Loucy (cell line): Measurements from ENCODE around the gene LRRC37B.
"Not testable (repeated sequence)": the region's sequence is repeated elsewhere in the genome, so short reads cannot be mapped to it uniquely, and the experiment has no call there.

Experiments used
- H2AFZ ChIP-seq: fragments of 200-600 bp; sonication (generic); 2 replicates; pipeline ENCODE4 v1.6.0; 2016; ENCODE audit warnings: antibody characterized with exemption, mild to moderate bottlenecking, low read length, moderate library complexity
- H3F3A ChIP-seq: fragments of 200-600 bp; 2 replicates; pipeline ENCODE4 v1.6.0; 2016; ENCODE audit warnings: antibody characterized with exemption, low read depth, mild to moderate bottlenecking
- H3K27me3 ChIP-seq: fragments of 200-600 bp; sonication (generic); 2 replicates; pipeline ENCODE4 v1.6.1; 2014; ENCODE audit warnings: low read length, mild to moderate bottlenecking; ENCODE audit not compliant: insufficient read depth, poor library complexity, severe bottlenecking
- H3K36me3 ChIP-seq: fragments of 200-600 bp; sonication (generic); 2 replicates; pipeline ENCODE4 v1.6.1; 2016; ENCODE audit warnings: low read length; ENCODE audit not compliant: insufficient read depth
- H3K4me1 ChIP-seq: fragments of 200-600 bp; sonication (generic); 2 replicates; pipeline ENCODE4 v1.5.1; 2014; ENCODE audit warnings: low read length, mild to moderate bottlenecking; ENCODE audit not compliant: insufficient read depth, poor library complexity, severe bottlenecking
- H3K4me2 ChIP-seq: fragments of 200-600 bp; sonication (generic); 2 replicates; pipeline ENCODE4 v1.6.0; 2014; ENCODE audit warnings: antibody characterized with exemption, low read length, low read depth, mild to moderate bottlenecking; ENCODE audit not compliant: poor library complexity, severe bottlenecking
- H3K4me3 ChIP-seq: fragments of 200-600 bp; sonication (generic); 2 replicates; pipeline ENCODE4 v1.5.1; 2014; ENCODE audit warnings: low read length, mild to moderate bottlenecking, mixed read lengths; ENCODE audit not compliant: poor library complexity, severe bottlenecking
- H3K79me2 ChIP-seq: fragments of 200-600 bp; sonication (generic); 2 replicates; pipeline ENCODE4 v1.6.1; 2014; ENCODE audit warnings: low read length; ENCODE audit not compliant: insufficient read depth
- H3K9ac ChIP-seq: fragments of 200-600 bp; sonication (generic); 2 replicates; pipeline ENCODE4 v1.6.0; 2014; ENCODE audit warnings: mild to moderate bottlenecking, low read depth, low read length, moderate library complexity; ENCODE audit not compliant: poor library complexity, severe bottlenecking
- H3K9me2 ChIP-seq: fragments of 200-600 bp; sonication (generic); replicated peaks from 2 replicates; pipeline ENCODE4 v1.6.1; 2016; ENCODE audit warnings: low read depth, low read length, mixed read lengths
- H3K9me3 ChIP-seq: fragments of 200-600 bp; sonication (generic); 2 replicates; pipeline ENCODE4 v1.6.1; 2014; ENCODE audit warnings: mild to moderate bottlenecking, antibody characterized with exemption, low read length, low read depth; ENCODE audit not compliant: insufficient read depth
- H4K20me1 ChIP-seq: fragments of 200-600 bp; sonication (generic); 2 replicates; pipeline ENCODE4 v1.6.0; 2014; ENCODE audit warnings: antibody characterized with exemption, low read length, mild to moderate bottlenecking; ENCODE audit not compliant: insufficient read depth, poor library complexity, severe bottlenecking

LRRC37B gene

DNA sequence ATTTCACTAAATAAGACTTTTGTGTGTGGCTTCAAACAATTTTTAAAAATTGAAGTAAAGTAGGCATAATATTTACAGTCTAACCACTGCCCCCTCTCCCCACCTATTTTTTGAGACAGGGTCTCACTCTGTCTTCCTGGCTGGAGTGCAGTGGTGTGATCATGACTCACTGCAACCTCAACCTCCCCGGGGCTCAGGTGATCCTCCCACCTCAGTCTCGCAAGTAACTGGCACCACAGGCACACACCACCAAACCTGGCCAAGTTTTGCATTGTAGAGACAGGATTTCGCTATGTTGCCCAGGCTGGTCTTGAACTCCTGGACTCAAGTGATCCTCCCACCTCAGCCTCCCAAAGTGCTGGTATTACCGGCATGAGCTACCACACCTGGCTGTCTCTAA is 47.8 kb downstream of the LRRC37B start:
- not testable (repeated sequence) for H3K79me2 ChIP-seq, H4K20me1 ChIP-seq, H3K36me3 ChIP-seq, H3F3A ChIP-seq, H3K4me3 ChIP-seq, H3K9ac ChIP-seq, H3K27me3 ChIP-seq, H3K9me3 ChIP-seq, H3K9me2 ChIP-seq, H2AFZ ChIP-seq, H3K4me2 ChIP-seq, H3K4me1 ChIP-seq

DNA sequence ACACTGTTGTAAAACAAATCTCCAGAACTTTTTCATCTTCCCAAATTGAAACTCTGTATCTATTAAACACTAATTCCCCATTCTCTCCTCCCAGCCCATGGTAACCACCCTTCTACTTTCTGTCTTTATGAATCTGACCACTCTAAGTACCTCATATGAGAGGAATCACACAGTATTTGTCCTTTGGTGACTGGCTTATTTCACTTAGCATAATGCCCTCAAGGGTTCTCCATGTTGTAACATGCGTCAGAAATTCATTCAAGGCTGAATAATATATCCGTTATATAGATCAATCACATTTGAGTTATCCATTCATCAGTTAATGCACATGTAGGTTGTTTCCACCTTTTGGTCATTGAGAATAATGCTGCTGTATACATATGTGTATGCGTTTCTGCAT is 48.2 kb downstream of the LRRC37B start:
- H4K20me1 ChIP-seq, H3K79me2 ChIP-seq, H3K27me3 ChIP-seq, H3K9me2 ChIP-seq, H3K36me3 ChIP-seq, H3K4me2 ChIP-seq, H3K4me1 ChIP-seq, H2AFZ ChIP-seq, H3K9me3 ChIP-seq, H3K4me3 ChIP-seq, H3F3A ChIP-seq, H3K9ac ChIP-seq: not testable (repeated sequence)

DNA sequence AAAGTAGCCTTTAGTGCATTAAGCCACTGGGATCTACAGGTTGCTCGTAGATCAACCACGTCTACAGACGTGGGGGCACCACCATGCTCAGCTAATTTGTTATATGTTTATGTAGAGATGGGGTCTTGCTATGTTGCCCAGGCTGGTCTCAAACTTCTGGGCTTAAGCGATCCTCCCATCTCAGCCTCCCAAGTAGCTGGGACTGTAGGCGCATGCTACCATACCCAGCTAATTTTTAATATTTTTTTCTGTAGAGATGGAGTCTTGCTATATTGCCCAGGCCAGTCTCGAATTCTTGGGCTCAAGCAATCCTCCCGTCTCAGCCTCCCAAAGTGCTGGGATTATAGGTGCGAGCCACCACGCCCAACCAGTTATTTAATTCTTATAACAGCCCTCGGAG is 49.3 kb downstream of the LRRC37B start:
- not testable (repeated sequence) for H3K4me2 ChIP-seq, H3K9ac ChIP-seq, H3K9me2 ChIP-seq, H3K79me2 ChIP-seq, H3K36me3 ChIP-seq, H3K4me1 ChIP-seq, H3F3A ChIP-seq, H3K27me3 ChIP-seq, H4K20me1 ChIP-seq, H3K9me3 ChIP-seq, H3K4me3 ChIP-seq, H2AFZ ChIP-seq

DNA sequence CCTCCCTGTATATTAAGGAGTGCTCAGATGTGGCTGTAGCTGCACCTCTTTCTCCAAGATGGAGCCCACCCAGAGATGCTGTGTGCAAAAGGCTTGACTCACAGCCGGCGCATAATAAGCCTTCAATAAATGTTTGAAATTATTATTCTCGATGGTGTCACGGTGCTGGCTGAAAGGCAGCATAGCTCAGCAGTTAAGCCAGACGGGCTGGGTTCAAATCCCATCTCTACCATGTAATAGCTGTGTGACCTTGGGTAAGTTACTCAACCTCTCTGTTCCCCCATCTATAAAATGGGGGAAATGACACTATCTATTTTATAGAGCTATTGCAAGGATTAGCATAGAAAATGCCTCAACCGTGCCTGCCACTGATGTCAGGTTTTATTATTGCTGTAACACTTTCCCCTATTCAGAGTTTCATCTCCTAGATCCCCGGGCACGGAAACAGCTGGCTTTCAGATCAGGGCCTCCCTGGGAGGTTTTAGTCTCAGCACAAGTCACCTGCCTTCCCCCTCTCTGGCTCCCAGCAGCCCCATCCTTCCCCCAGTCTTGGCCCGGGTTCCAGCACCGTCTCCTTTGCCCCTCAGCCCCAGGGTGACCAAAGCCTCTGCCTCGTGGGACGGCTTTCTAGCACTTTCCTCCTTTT is 50.4 kb downstream of the LRRC37B start:
- H3K9ac ChIP-seq, H3K9me2 ChIP-seq, H3K4me3 ChIP-seq, H4K20me1 ChIP-seq, H3K4me1 ChIP-seq, H3K4me2 ChIP-seq, H3F3A ChIP-seq, H3K9me3 ChIP-seq, H3K79me2 ChIP-seq, H3K27me3 ChIP-seq, H3K36me3 ChIP-seq, H2AFZ ChIP-seq: not testable (repeated sequence)

DNA sequence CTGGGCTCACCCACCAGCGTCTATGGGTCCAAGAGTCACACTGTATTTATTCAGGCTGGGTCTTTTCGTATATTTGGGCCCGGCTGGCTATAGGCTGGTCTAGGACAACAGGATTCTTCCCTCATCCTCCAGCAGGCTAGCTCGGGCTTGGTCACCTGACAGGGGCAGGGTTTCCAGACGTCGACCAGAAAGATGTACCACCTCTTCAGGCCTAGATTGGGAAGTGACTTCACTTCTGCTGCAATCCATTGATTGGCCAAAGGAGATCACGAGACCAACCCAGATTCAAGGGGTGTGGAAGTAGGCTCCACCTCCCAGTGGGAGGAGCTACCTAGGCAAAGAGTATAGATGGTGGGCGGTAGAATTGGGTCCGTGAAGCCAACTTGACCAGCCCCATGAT is 53.5 kb downstream of the LRRC37B start:
- H3K9ac ChIP-seq, H3K4me3 ChIP-seq, H3K27me3 ChIP-seq, H3K36me3 ChIP-seq, H2AFZ ChIP-seq, H3K4me2 ChIP-seq, H3K79me2 ChIP-seq, H3K9me2 ChIP-seq, H4K20me1 ChIP-seq, H3K9me3 ChIP-seq, H3F3A ChIP-seq, H3K4me1 ChIP-seq: not testable (repeated sequence)

DNA sequence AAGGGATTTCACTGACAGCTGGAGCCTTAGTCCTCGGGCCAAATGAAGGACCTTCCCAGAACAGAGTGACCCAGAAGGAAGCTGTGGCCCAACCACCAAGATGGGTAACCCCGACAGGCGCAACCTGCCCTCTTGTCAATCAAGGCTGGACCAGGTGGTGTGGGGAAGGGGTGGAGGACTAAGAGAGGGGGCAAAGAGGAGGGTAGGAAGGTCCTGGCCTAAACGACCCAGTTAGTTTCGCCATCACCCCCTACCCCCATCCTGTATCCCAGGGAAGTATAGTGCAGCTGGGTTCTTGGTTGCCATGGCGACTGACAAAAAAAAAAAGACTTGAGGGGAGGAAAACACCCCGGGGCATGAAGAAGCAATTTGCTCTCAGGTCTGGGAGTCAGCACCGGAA is 54.7 kb downstream of the LRRC37B start:
- not testable (repeated sequence) for H3K36me3 ChIP-seq

DNA sequence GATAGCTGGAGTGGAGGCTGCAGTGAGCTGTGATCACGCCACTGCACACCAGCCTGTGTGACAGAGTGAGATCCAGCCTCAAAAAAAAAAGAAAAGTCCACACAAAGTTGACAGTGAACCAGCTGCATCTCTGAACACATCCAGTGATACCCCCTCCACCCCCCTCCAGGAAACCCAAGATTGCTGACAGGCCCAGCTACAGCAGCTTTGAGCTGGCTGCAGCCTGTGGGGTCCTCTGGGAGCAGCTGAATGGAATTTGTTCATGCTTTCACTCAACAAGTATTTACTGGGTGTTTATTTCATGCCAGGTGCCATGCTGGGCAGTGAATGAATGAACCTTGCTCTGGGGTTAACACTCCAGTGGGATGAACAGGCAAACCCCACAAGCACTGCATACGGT is 56.9 kb downstream of the LRRC37B start:
- not testable (repeated sequence) for H3K4me3 ChIP-seq, H3K36me3 ChIP-seq, H3K9me3 ChIP-seq, H3F3A ChIP-seq, H3K27me3 ChIP-seq, H3K9ac ChIP-seq, H4K20me1 ChIP-seq, H2AFZ ChIP-seq, H3K4me1 ChIP-seq, H3K4me2 ChIP-seq, H3K9me2 ChIP-seq, H3K79me2 ChIP-seq

More for the DNA sequence above, 54.7 kb downstream of the LRRC37B start:
- not testable (repeated sequence) for H2AFZ ChIP-seq, H3F3A ChIP-seq, H3K79me2 ChIP-seq, H3K4me1 ChIP-seq, H3K9ac ChIP-seq, H3K9me2 ChIP-seq, H3K9me3 ChIP-seq, H3K4me2 ChIP-seq, H3K4me3 ChIP-seq, H3K27me3 ChIP-seq, H4K20me1 ChIP-seq
